MM.1S (cell line): ENCODE data around the gene KL.

Source experiments
- CTCF ChIP-seq: fragments of 300-600 bp; sonication (generic); IDR thresholded peaks from 2 replicates; pipeline ENCODE4 v1.5.1; 2016; ENCODE audit warnings: antibody characterized with exemption, low read length, mixed read lengths
- EZH2 ChIP-seq: fragments of 300-600 bp; sonication (generic); optimal IDR thresholded peaks from 2 replicates; pipeline ENCODE3; 2017; ENCODE audit warnings: low read depth, mild to moderate bottlenecking, antibody characterized with exemption, low read length, mixed read lengths

- TF ChIP-seq CTCF (no peak), EZH2 (no peak)
These were observed 97.9 kb downstream of the KL start for GRCh38 chr13:33114146-33114545.
